Panc1 (cell line): Measurements from ENCODE around the gene PLXNB1. TPM values are rescaled to one million over a fixed set of nuclear protein-coding genes. Genes with fewer than 3 reads are reported as not detected.

Source experiments
- ATAC-seq: fragments of 200-7000 bp; cut with Tn5 transposase; 2 replicates; pipeline ENCODE4 v1.9.1; 2020; ENCODE audit warnings: mild to moderate bottlenecking, moderate library complexity
- BruUV-seq: library from RNA; stranded (reverse); fragments of 400-500 nt; replicated peaks from 2 replicates; lab custom pipeline; 2021; lab: Mats Ljungman, UMichigan
- CTCF ChIA-PET: fragments of 300-600 bp; sonication (Branson Sonifier 250); formaldehyde crosslinking; loops from one replicate; lab custom pipeline; 2022; ENCODE audit warnings: antibody characterized with exemption; lab: Charles Lee
- POLR2A ChIA-PET: fragments of 300-600 bp; sonication (Branson Sonifier 250); formaldehyde crosslinking; loops from one replicate; lab custom pipeline; 2022; ENCODE audit warnings: antibody characterized with exemption; lab: Charles Lee
- DNase-seq: peaks from one replicate; pipeline ENCODE4 v3.0.0-alpha.2; 2010; ENCODE audit warnings: low read depth, low spot score
- H3K27ac ChIP-seq: 2 replicates; pipeline ENCODE4 v1.5.1; 2011; ENCODE audit warnings: mild to moderate bottlenecking, low read length, inconsistent platforms
- H3K27me3 ChIP-seq: fragments of 200-500 bp; sonication (Bioruptor generic); 2 replicates; pipeline ENCODE4 v1.6.0; 2014; ENCODE audit warnings: low read length, inconsistent platforms; ENCODE audit not compliant: control insufficient read depth, insufficient read depth
- H3K36me3 ChIP-seq: fragments of 200-500 bp; sonication (Bioruptor generic); 2 replicates; pipeline ENCODE4 v1.5.1; 2014; ENCODE audit warnings: inconsistent platforms, mild to moderate bottlenecking, low read length, moderate library complexity; ENCODE audit not compliant: control insufficient read depth, insufficient read depth
- H3K4me1 ChIP-seq: 2 replicates; pipeline ENCODE4 v1.5.1; 2011; ENCODE audit warnings: inconsistent platforms, mild to moderate bottlenecking, low read length, moderate library complexity; ENCODE audit not compliant: control insufficient read depth, insufficient read depth
- H3K4me3 ChIP-seq, 2 experiments: 2 replicates each; pipeline ENCODE4 v1.5.1; 2011 to 2012; ENCODE audit warnings: low read depth in 2 of 2, low read length in 2 of 2, mild to moderate bottlenecking in 2 of 2, inconsistent platforms in 1 of 2, moderate library complexity in 1 of 2
- H3K9me3 ChIP-seq: fragments of 200-500 bp; sonication (Bioruptor generic); 2 replicates; pipeline ENCODE4 v1.5.1; 2014; ENCODE audit warnings: low read depth, mild to moderate bottlenecking, inconsistent platforms, low read length, moderate library complexity; ENCODE audit not compliant: control insufficient read depth, insufficient read depth
- CTCF ChIP-seq: fragments of 450-650 bp; IDR thresholded peaks from 2 replicates; pipeline ENCODE4 v1.5.1; 2017; ENCODE audit warnings: mild to moderate bottlenecking
- POLR2AphosphoS5 ChIP-seq: IDR thresholded peaks from 2 replicates; pipeline ENCODE4 v1.6.1; 2012; ENCODE audit warnings: mild to moderate bottlenecking, low read depth, low read length, moderate library complexity
- REST ChIP-seq, 2 experiments: IDR thresholded peaks; 2 replicates each; pipeline ENCODE4 v1.6.1; 2011 to 2012; ENCODE audit warnings: low read depth in 2 of 2, control low read depth in 1 of 2, low read length in 1 of 2, mild to moderate bottlenecking in 1 of 2, moderate library complexity in 1 of 2; ENCODE audit not compliant: insufficient read depth in 1 of 2
- SIN3A ChIP-seq: IDR thresholded peaks from 2 replicates; pipeline ENCODE4 v1.6.1; 2012; ENCODE audit warnings: low read depth, mild to moderate bottlenecking, low read length, moderate library complexity, borderline replicate concordance; ENCODE audit not compliant: insufficient read depth
- TCF7L2 ChIP-seq: IDR thresholded peaks from 2 replicates; pipeline ENCODE4 v1.6.1; 2011; ENCODE audit warnings: mild to moderate bottlenecking, low read depth, low read length, inconsistent platforms
- in situ Hi-C: cut with HindIII; loops from 2 replicates; pipeline ENCODE4 v1.10.0; 2016; ENCODE audit warnings: low sequenced_read_pairs, low pct_unique_long_range_greater_than_20kb
- intact Hi-C: fragments of 100-400 bp; cut with micrococcal nuclease; formaldehyde crosslinking; loops from one replicate; pipeline ENCODE4 v1.10.0; 2022; ENCODE audit not compliant: unreplicated experiment
- total RNA-seq: library from RNA; stranded (reverse); gene quantifications from one replicate; pipeline ENCODE4 v1.2.1, GENCODE V29; 2021; ENCODE audit not compliant: unreplicated experiment

The PLXNB1 gene
- total RNA-seq, 1 experiment from 2014 or later = 22.8 TPM

GRCh38 chr3:48431224-48432029 lies 1.5 kb upstream of the PLXNB1 start:
- no peaks in the 10 kb centered on the region for H3K36me3 ChIP-seq
- H3K27me3 ChIP-seq = no peaks in the 10 kb centered on the region
- intact Hi-C loops = loop anchor here (5.0 kb wide), 1 partner anchor 149 kb away; no protein-coding TSS in a partner anchor
- ChIA-PET POLR2A (no interaction called here), CTCF (interaction anchor here (0.5 kb wide), 1 partner anchor 690 kb away, joined by 5 read pairs; no protein-coding TSS in a partner anchor)
- H3K9me3 ChIP-seq = no peaks in the 10 kb centered on the region
- DNase-seq (no peak), ATAC-seq (no peak)
- TF ChIP-seq REST (IDR thresholded peaks at IDR 0.05; ENCODE audit: insufficient read depth in 1 of 2, low read depth in 2 of 2, low read length in 1 of 2) (no peak), CTCF (no peak), SIN3A (no peak)
- in situ Hi-C loops = no loop called here
- BruUV-seq = no TSS peak
- H3K27ac ChIP-seq = no peak overlapping the region
- no peak overlapping the region for H3K4me3 ChIP-seq
- peaks cover 4% of the 10 kb centered on the region; the same call in 1 of the 2 replicates for H3K4me1 ChIP-seq

- no peaks in the 10 kb centered on the region for H3K36me3 ChIP-seq
- H3K27me3 ChIP-seq = no peaks in the 10 kb centered on the region
- intact Hi-C loops (loop anchor here (5.0 kb wide), 1 partner anchor 148 kb away; no protein-coding TSS in a partner anchor), in situ Hi-C loops (no loop called here)
- no peaks in the 10 kb centered on the region for H3K9me3 ChIP-seq
- H3K4me1 ChIP-seq = peaks cover 4% of the 10 kb centered on the region; the same call in 1 of the 2 replicates
- TF ChIP-seq REST (IDR thresholded peaks at IDR 0.05; ENCODE audit: insufficient read depth in 1 of 2, low read depth in 2 of 2, low read length in 1 of 2) = no peak
- TF ChIP-seq CTCF = no peak
- TF ChIP-seq SIN3A = no peak
- TF ChIP-seq POLR2AphosphoS5 = no peak
- no peak for TF ChIP-seq TCF7L2
- DNase-seq = no peak
- no peak overlapping the region for H3K4me3 ChIP-seq
- CTCF ChIA-PET = interaction anchor here (0.5 kb wide), 1 partner anchor 690 kb away, joined by 5 read pairs; no protein-coding TSS in a partner anchor
- POLR2A ChIA-PET = no interaction called here
- BruUV-seq = no TSS peak
- no peak for ATAC-seq
- H3K27ac ChIP-seq = no peak overlapping the region
These were observed 819 bp upstream of the PLXNB1 start for GRCh38 chr3:48430708-48431101.
